Jurkat, Clone E6-1 (cell line): ENCODE measurements around the gene DHX57.
"Not testable (repeated sequence)": the region's sequence is repeated elsewhere in the genome, so short reads cannot be mapped to it uniquely, and the experiment has no call there.

Experiments
- DNase-seq: peaks from one replicate; pipeline ENCODE4 v3.0.0-alpha.2; 2011; ENCODE audit warnings: low read depth, low spot score
- H3K4me3 ChIP-seq: 2 replicates; pipeline ENCODE4 v1.5.1; 2011; ENCODE audit warnings: mild to moderate bottlenecking, low read length, control low read depth, moderate library complexity

DHX57 gene

DNA sequence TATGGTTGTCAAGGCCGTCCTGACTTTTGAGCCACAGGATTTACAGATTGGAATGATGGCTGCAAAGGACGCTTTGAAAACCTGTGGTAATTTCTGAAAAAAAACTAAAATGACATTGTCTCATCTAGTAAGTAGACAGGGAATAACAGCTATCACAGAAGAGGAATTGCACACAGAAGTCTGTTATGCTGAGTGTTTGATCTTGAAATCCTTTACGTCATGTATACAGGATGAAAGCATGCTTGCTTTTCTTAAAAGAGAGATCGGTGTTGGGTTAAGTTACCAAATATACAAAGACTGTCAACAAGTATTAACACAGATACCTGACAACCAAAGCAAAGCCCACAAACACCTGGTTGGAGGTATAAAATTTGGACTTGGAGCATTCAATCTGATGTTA lies 112.0 kb downstream of the DHX57 start:
- DNase-seq = no peak
- H3K4me3 ChIP-seq = no peak overlapping the region

DNA sequence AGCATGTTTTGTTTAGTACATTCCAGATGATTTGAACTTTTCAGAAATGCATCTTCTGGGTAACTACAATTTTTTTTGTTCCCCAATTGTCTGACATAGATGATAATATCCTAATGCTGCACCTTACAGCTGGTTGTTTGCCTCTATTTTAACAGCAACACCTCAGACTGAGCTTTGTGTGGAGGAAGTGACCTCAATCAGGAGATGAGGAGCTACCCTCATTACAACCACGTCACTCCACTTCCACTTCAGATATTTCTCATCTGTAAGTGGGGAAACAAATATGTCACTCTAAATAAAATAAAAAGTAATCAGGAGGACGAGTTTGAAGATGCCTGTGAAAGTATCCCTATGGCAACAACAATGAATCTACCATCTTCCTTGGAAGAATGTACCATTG lies 112.5 kb downstream of the DHX57 start:
- no peak for DNase-seq
- no peak overlapping the region for H3K4me3 ChIP-seq

DNA sequence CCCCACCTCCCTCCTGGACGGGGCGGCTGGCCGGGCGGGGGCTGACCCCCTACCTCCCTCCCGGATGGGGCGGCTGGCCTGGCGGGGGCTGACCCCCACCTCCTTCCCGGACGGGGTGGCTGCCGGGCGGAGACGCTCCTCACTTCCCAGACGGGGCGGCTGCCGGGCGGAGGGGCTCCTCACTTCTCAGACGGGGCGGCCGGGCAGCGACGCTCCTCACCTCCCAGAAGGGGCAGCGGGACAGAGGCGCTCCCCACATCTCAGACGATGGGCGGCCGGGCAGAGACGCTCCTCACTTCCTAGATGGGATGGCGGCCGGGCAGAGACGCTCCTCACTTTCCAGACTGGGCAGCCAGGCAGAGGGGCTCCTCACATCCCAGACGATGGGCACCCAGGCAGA lies 119.8 kb downstream of the DHX57 start:
- not testable (repeated sequence) for DNase-seq, H3K4me3 ChIP-seq

DNA sequence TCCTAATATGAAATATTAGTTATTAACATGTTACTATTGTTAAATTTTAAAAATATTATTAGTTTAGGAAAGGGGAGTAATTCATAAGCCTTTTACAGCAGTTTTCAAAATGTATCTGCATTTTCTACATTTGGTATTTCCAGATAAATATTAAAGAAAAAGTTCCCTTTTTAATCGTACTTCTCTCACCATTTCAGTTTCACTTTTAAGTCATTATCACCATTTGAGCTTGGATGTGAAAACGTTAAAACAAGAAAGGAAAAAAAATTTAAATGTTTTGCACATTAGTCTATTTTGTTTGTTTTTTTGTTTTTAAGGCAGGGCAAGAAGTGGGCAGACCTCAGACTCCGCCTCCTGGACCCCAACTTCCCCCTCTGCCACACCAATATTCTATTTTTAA lies 121.2 kb downstream of the DHX57 start:
- H3K4me3 ChIP-seq = no peak overlapping the region
- no peak for DNase-seq

DNA sequence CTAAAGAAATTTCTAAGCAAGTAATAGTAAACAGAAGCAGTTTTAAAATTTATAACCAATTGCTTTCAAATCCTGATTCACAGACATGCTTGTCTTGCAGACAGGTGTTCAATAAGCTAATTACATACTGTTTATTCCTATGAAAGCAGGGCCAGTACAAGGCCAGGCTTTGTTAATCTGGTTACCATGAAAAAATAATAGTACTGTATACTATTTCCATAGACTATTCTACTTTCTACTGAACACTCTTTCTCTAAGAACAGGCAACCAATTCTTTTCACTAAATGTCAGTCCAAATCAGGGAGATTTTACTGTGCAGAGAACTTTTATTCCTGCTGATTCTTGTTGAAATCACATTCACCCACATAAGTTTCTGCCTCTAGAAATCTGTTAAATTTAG lies 121.7 kb downstream of the DHX57 start:
- no peak overlapping the region for H3K4me3 ChIP-seq
- DNase-seq = no peak

DNA sequence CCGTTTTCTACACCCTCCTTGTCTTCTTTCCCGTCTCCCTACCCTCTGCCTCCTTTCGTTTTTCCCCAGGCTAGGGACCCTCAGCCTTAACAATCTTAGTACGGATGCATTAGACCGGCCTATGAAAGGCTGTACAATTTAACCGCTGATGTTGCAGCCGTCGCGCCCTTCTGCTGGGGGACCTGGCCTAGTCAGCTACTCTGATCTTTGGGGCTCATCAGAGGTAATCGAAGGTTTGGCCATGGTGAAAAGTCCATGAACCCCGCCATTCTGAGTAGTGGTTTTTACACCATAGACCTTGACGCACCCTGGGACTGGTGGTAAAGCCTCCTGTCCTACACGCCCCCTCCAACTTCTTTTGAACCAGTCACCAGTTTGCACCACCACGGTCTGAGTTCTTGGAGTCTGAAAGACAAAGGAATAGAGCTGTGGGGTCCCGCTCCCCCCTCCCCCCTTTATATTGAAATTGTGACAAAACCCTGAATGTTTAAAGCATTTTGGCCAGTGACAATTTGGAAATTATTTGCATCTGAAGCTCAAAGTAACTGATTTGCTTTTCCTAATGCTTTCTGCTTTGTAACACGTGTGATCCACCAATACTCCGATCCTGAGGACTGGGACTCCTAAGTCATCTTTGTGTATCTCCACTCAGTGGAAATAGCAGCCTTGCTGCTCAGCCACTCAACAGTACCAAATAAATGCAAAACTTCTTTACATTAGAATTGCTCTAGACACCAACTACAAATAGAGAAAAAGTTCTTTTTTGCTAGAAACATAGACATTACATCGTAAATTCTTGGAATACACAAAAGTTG lies 123.9 kb downstream of the DHX57 start:
- DNase-seq = peak; percentile 20
- H3K4me3 ChIP-seq = peak overlapping the region; percentile 84

DNA sequence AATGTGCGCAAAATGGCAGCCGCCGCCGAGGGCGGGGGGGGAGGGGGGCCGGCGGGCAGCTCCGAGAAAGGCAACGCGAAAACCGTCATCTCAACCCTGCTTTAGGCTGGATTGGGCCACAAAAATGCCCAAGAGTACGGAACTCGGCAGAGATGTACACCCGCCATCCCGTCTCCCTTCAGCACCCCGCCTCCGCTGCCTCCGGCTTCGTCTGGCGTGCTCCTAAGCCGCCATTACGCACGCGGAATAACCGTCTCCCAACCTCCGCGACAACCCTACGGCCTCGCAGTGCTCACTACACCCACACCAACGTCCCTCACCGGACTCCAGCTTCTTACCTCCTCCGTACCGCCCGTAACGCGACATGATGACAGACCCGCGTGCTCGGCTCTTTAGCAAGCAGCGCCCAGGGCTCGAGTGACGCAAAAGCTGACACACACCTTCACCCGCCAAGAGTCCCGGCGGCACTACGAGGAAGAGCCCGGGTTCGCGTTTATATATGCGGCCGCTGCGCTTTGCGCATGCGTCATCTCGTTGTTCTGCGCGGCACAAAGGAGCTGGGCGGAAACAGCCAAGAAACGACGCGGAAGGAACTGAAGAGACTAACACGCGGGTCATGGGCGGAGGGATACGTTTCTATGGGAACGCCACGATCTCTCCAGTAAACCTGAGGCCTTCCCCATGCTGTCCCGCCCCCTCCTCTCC lies 124.7 kb downstream of the DHX57 start, which contains the start of gene SRSF7:
SRSF7 (minus strand) TSS at position 471 of the 705 bp plus-strand sequence; CDS start at position 366, 105 bp downstream.
- peak within 1 kb of the TSS; percentile 84 for H3K4me3 ChIP-seq
- peak; percentile 97 for DNase-seq

DNA sequence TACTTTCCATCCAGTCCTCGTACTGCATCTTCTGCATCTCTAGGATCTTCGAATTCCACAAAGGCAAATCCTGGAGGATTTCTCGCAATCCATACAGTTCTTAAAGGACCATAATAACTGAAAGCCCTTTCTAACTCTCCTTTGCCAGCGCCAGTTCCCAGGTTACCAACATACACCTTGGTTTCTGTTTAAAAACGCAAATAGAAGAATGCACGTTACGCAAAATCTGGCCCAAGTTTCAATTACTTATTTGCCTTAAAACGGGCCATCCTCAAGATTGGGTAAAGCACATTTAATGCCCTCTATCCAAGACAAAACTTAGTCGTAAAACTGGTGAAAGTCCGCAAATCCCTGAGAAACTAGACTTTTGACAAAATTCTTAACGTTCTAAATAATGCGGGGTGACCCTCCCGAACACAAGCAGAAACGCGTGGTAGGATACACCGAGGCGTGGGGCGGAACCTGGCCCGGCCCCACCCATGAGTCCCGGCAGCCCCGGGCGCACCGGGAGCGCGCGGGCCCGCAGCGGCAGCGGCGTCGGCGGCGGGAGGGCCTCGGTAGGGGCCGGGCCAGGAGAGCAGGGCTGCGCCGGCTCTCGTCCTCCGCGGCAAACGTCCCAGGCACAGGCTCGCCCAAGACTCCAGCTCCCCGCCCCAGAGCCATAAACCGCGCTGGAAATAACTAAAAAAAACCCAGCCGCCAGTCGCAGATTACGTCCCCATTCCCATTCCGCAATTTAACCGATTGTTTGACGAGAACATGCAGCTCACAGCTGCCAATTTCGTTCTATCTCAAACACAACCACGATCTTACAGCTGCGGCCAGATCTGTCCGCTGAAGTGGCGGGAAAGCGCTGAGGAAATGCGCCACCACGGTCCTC lies 125.5 kb downstream of the DHX57 start:
- H3K4me3 ChIP-seq = peak overlapping the region; percentile 84
- no peak for DNase-seq

DNA sequence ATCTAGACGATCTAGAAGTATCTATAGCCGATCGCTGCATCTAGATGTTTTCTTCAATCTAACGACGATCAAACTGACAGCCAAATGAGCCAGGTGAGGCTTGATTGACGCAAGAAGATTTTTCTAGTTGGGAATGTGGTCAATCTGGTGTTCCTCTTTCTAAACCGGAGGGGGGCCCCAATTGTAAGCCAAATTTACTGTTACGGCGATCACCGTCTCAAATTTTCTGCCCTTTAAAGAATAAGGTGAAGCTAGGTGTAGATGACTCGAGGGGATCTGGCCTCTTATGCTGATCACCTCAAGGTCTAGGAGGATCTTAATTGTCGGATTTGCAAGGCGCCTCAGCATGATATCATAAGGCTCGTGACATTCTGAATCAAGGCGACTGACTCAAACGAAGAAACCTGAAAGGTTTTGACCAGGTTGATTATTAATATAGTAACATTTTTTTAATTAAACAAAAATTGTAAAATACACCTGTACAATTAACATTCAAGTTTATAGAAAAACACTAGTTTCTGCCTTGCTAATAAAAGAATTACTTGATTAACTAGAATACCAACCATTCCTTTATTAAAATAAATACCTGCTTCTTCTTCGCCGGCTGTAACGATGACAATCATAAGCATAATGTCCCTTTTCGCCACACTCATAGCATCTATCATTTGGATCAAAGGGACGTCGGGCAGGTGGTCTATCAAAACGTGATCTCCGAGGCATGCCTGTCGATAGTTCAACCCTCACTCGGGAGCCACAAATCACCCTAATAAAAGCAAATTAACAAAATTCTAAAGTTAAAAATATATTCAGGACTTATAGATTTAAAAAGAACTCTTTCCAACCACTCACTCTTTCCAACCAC lies 126.6 kb downstream of the DHX57 start:
- no peak for DNase-seq
- H3K4me3 ChIP-seq = peak overlapping the region; percentile 84

DNA sequence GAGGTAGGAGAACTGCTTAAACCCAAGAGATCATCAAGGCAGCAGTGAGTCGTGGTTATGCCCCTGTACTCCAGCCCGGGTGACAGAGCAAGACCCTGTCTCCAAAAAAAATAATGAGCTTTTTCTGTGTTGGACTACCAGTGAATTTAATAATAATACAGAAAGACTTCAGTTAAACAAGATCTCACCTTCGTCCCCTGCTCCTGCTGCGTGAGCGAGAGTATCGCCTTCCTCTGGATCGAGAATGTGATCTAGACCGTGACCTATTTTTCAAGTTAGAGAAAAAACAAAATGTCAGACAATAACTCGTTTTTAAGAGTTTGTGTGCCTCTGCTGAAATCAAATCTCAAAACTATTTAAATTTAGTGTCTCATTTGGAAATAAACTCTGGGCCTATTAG lies 127.3 kb downstream of the DHX57 start:
- H3K4me3 ChIP-seq = no peak overlapping the region
- no peak for DNase-seq

DNA sequence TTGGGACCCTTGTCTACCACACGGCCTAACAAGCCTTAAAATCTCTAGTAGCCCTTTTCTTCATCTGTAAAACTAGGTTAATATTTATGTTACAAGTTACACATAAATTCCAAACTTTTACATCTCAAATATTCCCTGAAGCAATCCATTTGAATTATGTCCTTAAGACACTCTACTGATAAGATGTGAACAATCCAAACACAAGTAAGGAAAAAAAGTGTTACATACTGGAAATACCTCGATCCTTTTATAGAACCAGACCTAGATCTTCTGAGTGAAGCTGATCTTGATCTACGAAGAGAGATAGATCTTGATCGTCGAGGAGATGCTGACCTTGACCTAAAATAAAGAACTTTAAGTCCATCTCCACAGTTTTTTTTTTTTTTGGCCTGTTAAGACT lies 127.9 kb downstream of the DHX57 start:
- H3K4me3 ChIP-seq = no peak overlapping the region
- no peak for DNase-seq
